SIG-M5 (cell line): ENCODE results near the gene BDH1.
"Not testable (repeated sequence)": the region's sequence is repeated elsewhere in the genome, so short reads cannot be mapped to it uniquely, and the experiment has no call there.

Experiments used
- DNase-seq: peaks from one replicate; lab custom pipeline; 2025; lab: John Stamatoyannopoulos, UW

The BDH1 gene

GRCh38 chr3:197521277-197522182, 34.2 kb downstream of the BDH1 start:
- no peak for DNase-seq

GRCh38 chr3:197520311-197521276, 35.2 kb downstream of the BDH1 start:
- DNase-seq: no peak

- no peak for DNase-seq
Measured at GRCh38 chr3:197519801-197520211, 36.0 kb downstream of the BDH1 start.

- no peak for DNase-seq
Measured at GRCh38 chr3:197518881-197519421, 36.8 kb downstream of the BDH1 start.

GRCh38 chr3:197517922-197518683, 37.7 kb downstream of the BDH1 start:
- DNase-seq: not testable (repeated sequence)

GRCh38 chr3:197516890-197517606, 38.7 kb downstream of the BDH1 start:
- DNase-seq: not testable (repeated sequence)

- DNase-seq: no peak
Measured at GRCh38 chr3:197516517-197516889, 39.3 kb downstream of the BDH1 start.

GRCh38 chr3:197514786-197515355, 40.9 kb downstream of the BDH1 start:
- DNase-seq: no peak

- DNase-seq: no peak
Measured at GRCh38 chr3:197513953-197514785, 41.6 kb downstream of the BDH1 start.

GRCh38 chr3:197512691-197513571, 42.8 kb downstream of the BDH1 start:
- no peak for DNase-seq

- DNase-seq: no peak
Measured at GRCh38 chr3:197511853-197512635, 43.7 kb downstream of the BDH1 start.

GRCh38 chr3:197511130-197511529, 44.6 kb downstream of the BDH1 start:
- DNase-seq: no peak

GRCh38 chr3:197510642-197511018, 45.1 kb downstream of the BDH1 start:
- DNase-seq: no peak

GRCh38 chr3:197508924-197509775, 46.6 kb downstream of the BDH1 start:
- DNase-seq: no peak

- no peak for DNase-seq
Measured at GRCh38 chr3:197508461-197508860, 47.3 kb downstream of the BDH1 start.

GRCh38 chr3:197508051-197508451, 47.7 kb downstream of the BDH1 start:
- no peak for DNase-seq

- no peak for DNase-seq
Measured at GRCh38 chr3:197507541-197507940, 48.2 kb downstream of the BDH1 start.
